Endothelial cell of umbilical vein (primary cell): ENCODE measurements around the gene USF2. TPM values are rescaled to one million over a fixed set of nuclear protein-coding genes. Genes with fewer than 3 reads are reported as not detected.

ENCODE experiments used
- BruUV-seq: library from RNA; stranded (reverse); fragments of 400-500 nt; replicated peaks from 2 replicates; lab custom pipeline; 2021; lab: Mats Ljungman, UMichigan
- CTCF ChIA-PET: fragments of 300-600, 350-600 bp; sonication (Branson Sonifier 250); formaldehyde crosslinking; loops from one replicate; lab custom pipeline; 2021; ENCODE audit warnings: antibody characterized with exemption, inconsistent platforms; lab: Charles Lee
- POLR2A ChIA-PET: fragments of 300-600, 350-600 bp; sonication (Branson Sonifier 250); formaldehyde crosslinking; loops from one replicate; lab custom pipeline; 2021; ENCODE audit warnings: antibody characterized with exemption, inconsistent platforms; lab: Charles Lee
- DNase-seq: peaks from one replicate; pipeline ENCODE4 v3.0.0-alpha.2; 2011; ENCODE audit warnings: low read depth, low spot score
- FAIRE-seq: peaks from 2 replicates; lab custom pipeline; 2011; peaks lifted over from hg19 to GRCh38; lab: Jason Lieb, UNC
- H2AFZ ChIP-seq: 2 replicates; pipeline ENCODE4 v1.6.0; 2012; ENCODE audit warnings: low read depth, low read length, control low read depth, inconsistent platforms
- H3K27ac ChIP-seq: 2 replicates; pipeline ENCODE4 v1.5.1; 2011; ENCODE audit warnings: low read depth, mild to moderate bottlenecking, control low read depth, low read length, moderate library complexity; ENCODE audit not compliant: insufficient read depth
- H3K27me3 ChIP-seq, 2 experiments: 2 replicates each; pipeline versions ENCODE4 v1.6.0 to v1.6.1; 2011; ENCODE audit warnings: low read length in 2 of 2, mixed read lengths in 1 of 2; ENCODE audit not compliant: control insufficient read depth in 2 of 2, insufficient read depth in 2 of 2
- H3K36me3 ChIP-seq, 2 experiments: 2 replicates in 1 of 2; 3 replicates in 1 of 2; pipeline ENCODE4 v1.5.1; 2011; ENCODE audit warnings: low read length in 2 of 2, mild to moderate bottlenecking in 1 of 2, moderate library complexity in 1 of 2; ENCODE audit not compliant: control insufficient read depth in 2 of 2, insufficient read depth in 2 of 2; ENCODE audit errors: extremely low read depth in 1 of 2
- H3K4me1 ChIP-seq: 3 replicates; pipeline ENCODE4 v1.5.1; 2011; ENCODE audit warnings: mild to moderate bottlenecking, low read length; ENCODE audit not compliant: control insufficient read depth, insufficient read depth; ENCODE audit errors: extremely low read depth
- H3K4me2 ChIP-seq: 2 replicates; pipeline ENCODE4 v1.6.1; 2011; ENCODE audit warnings: low read length, control low read depth, mixed read lengths; ENCODE audit not compliant: insufficient read depth
- H3K4me3 ChIP-seq, 3 experiments: fragments of 200-600 bp in 1 of 3; sonication (generic), shearing (Covaris generic) in 1 of 3; replicated peaks in 1 of 3; 2 replicates each; pipeline ENCODE4 v1.5.1; 2011 to 2016; ENCODE audit warnings: control low read depth in 3 of 3, low read length in 3 of 3, mild to moderate bottlenecking in 2 of 3, inconsistent platforms in 1 of 3, low read depth in 1 of 3, moderate library complexity in 1 of 3; ENCODE audit not compliant: insufficient read depth in 1 of 3
- H3K79me2 ChIP-seq: 2 replicates; pipeline ENCODE4 v1.6.0; 2012; ENCODE audit warnings: low read length, inconsistent platforms; ENCODE audit not compliant: control insufficient read depth, insufficient read depth
- H3K9ac ChIP-seq: replicated peaks from 2 replicates; pipeline ENCODE3; 2011; ENCODE audit warnings: low read length, control low read depth; ENCODE audit not compliant: insufficient read depth; ENCODE audit errors: extremely low read depth
- H3K9me1 ChIP-seq: replicated peaks from 3 replicates; pipeline ENCODE4 v1.6.0; 2011; ENCODE audit warnings: mild to moderate bottlenecking, low read length; ENCODE audit not compliant: control insufficient read depth, insufficient read depth; ENCODE audit errors: extremely low read depth
- H3K9me3 ChIP-seq: replicated peaks from 2 replicates; pipeline ENCODE4 v1.5.1; 2012; ENCODE audit warnings: low read length, inconsistent platforms; ENCODE audit not compliant: control insufficient read depth, insufficient read depth
- H4K20me1 ChIP-seq: replicated peaks from 2 replicates; pipeline ENCODE3; 2011; ENCODE audit warnings: mild to moderate bottlenecking, low read length; ENCODE audit not compliant: control insufficient read depth, insufficient read depth; ENCODE audit errors: extremely low read depth
- EZH2 ChIP-seq: IDR thresholded peaks from 2 replicates; pipeline ENCODE4 v1.6.1; 2012; ENCODE audit warnings: borderline replicate concordance, low read depth, mild to moderate bottlenecking, moderate library complexity, low read length, inconsistent platforms; ENCODE audit not compliant: severe bottlenecking
- FOS ChIP-seq: IDR thresholded peaks from 2 replicates; pipeline ENCODE4 v1.6.1; 2011; ENCODE audit warnings: mild to moderate bottlenecking, low read length, moderate library complexity, borderline replicate concordance; ENCODE audit not compliant: insufficient read depth
- GATA2 ChIP-seq: IDR thresholded peaks from 2 replicates; pipeline ENCODE4 v1.7.0; 2011; ENCODE audit warnings: low read depth, mild to moderate bottlenecking, moderate library complexity, mixed read lengths, low read length; ENCODE audit not compliant: insufficient read length, insufficient read depth
- JUN ChIP-seq: IDR thresholded peaks from 2 replicates; pipeline ENCODE4 v1.6.1; 2011; ENCODE audit warnings: borderline replicate concordance, low read depth; ENCODE audit not compliant: insufficient read length, insufficient read depth
- MYC ChIP-seq: IDR thresholded peaks from one replicate; pipeline ENCODE4 v1.6.1; 2011; ENCODE audit warnings: mild to moderate bottlenecking, low read depth, low read length
- POLR2A ChIP-seq: IDR thresholded peaks from 2 replicates; pipeline ENCODE4 v1.6.1; 2012; ENCODE audit warnings: low read depth, mild to moderate bottlenecking, control low read depth, low read length
- POLR2AphosphoS5 ChIP-seq: IDR thresholded peaks from 2 replicates; pipeline ENCODE4 v1.6.1; 2012; ENCODE audit warnings: low read depth, mild to moderate bottlenecking, control low read depth, low read length, moderate library complexity; ENCODE audit not compliant: insufficient read depth
- dilution Hi-C: fragments of 300-500 bp; cut with MboI; formaldehyde crosslinking; loops from one replicate; pipeline ENCODE4 v1.15.0; 2019; ENCODE audit warnings: low sequenced_read_pairs; ENCODE audit not compliant: extremely low pct_ligation_motif_present
- intact Hi-C: fragments of 100-400 bp; cut with micrococcal nuclease; formaldehyde crosslinking; loops from one replicate; pipeline ENCODE4 v1.10.0; 2022
- polyA plus RNA-seq, 4 experiments: library from polyadenylated mRNA; depleted of rRNA in 3 of 4; stranded (reverse) in 3 of 4; unstranded in 1 of 4; fragments of >200 nt; gene quantifications; 2 replicates each; pipeline versions ENCODE4 v1.2.1 to v1.2.3, GENCODE V29; 2011 to 2012; ENCODE audit warnings: missing spikeins in 1 of 4
- total RNA-seq: library from RNA; stranded (reverse); gene quantifications from 2 replicates; pipeline ENCODE4 v1.2.3, GENCODE V29; 2021
- TF ChIP-seq, protein P1 (sequence below): IDR thresholded peaks from 2 replicates; pipeline ENCODE4 v1.6.1; 2011; ENCODE audit not compliant: insufficient read depth, insufficient read length
- TF ChIP-seq, protein P2 (sequence below), 2 donors: IDR thresholded peaks; 1 replicate in 1 of 2; 2 replicates in 1 of 2; pipeline ENCODE4 v1.5.1; 2011; ENCODE audit warnings: low read length in 2 of 2, mild to moderate bottlenecking in 2 of 2, moderate library complexity in 2 of 2, control low read depth in 1 of 2, inconsistent platforms in 1 of 2, low read depth in 1 of 2; ENCODE audit not compliant: insufficient read depth in 1 of 2; ENCODE audit errors: extremely low read depth in 1 of 2

USF2 gene
- total and polyA plus RNA-seq, 2 donors (not counting 3 experiments of a cell fraction or from before 2014, with no cell fraction given), result 75.0 to 76.8 TPM

GRCh38 chr19:35300339-35300649, 31.5 kb downstream of the USF2 start:
- Histone ChIP-seq H3K79me2 (no peaks in the 10 kb centered on the region), H3K27ac (no peak overlapping the region), H3K4me3 (no peak overlapping the region), H2AFZ (no peak overlapping the region), H3K4me2 (no peak overlapping the region), H4K20me1 (no peaks in the 10 kb centered on the region), H3K9me1 (no peaks in the 10 kb centered on the region), H3K4me1 (no peaks in the 10 kb centered on the region), H3K9me3 (no peaks in the 10 kb centered on the region), H3K27me3 (no peaks in the 10 kb centered on the region), H3K9ac (no peak overlapping the region), H3K36me3 (no peaks in the 10 kb centered on the region)
- FAIRE-seq (no peak), DNase-seq (no peak)
- ChIA-PET CTCF (interaction anchor here (0.6 kb wide), 1 partner anchor 146 kb away, joined by 3 read pairs; the partner anchor contains the start of gene FXYD5), POLR2A (no interaction called here)
- TF ChIP-seq POLR2A (no peak), MYC (no peak), GATA2 (no peak), JUN (no peak), FOS (no peak), EZH2 (no peak), POLR2AphosphoS5 (no peak)
- TF ChIP-seq, protein P1, sequence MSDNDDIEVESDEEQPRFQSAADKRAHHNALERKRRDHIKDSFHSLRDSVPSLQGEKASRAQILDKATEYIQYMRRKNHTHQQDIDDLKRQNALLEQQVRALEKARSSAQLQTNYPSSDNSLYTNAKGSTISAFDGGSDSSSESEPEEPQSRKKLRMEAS, result no peak
- TF ChIP-seq, protein P2, sequence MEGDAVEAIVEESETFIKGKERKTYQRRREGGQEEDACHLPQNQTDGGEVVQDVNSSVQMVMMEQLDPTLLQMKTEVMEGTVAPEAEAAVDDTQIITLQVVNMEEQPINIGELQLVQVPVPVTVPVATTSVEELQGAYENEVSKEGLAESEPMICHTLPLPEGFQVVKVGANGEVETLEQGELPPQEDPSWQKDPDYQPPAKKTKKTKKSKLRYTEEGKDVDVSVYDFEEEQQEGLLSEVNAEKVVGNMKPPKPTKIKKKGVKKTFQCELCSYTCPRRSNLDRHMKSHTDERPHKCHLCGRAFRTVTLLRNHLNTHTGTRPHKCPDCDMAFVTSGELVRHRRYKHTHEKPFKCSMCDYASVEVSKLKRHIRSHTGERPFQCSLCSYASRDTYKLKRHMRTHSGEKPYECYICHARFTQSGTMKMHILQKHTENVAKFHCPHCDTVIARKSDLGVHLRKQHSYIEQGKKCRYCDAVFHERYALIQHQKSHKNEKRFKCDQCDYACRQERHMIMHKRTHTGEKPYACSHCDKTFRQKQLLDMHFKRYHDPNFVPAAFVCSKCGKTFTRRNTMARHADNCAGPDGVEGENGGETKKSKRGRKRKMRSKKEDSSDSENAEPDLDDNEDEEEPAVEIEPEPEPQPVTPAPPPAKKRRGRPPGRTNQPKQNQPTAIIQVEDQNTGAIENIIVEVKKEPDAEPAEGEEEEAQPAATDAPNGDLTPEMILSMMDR (IDR thresholded peaks at IDR 0.05; ENCODE audit: extremely low read depth in 1 of 2, insufficient read depth in 1 of 2, low read depth in 1 of 2, low read length in 2 of 2), result no peak
- dilution Hi-C loops, result no loop called here
- no TSS peak for BruUV-seq
- intact Hi-C loops, result no loop called here
